Right ventricle myocardium inferior (tissue), 1 donor: ENCODE results near the gene RCVRN. TPM values are rescaled to one million over a fixed set of nuclear protein-coding genes. Genes with fewer than 3 reads are reported as not detected.

Source experiments
- ATAC-seq: fragments of 200-7000 bp; cut with Tn5 transposase; one replicate; pipeline ENCODE4 v1.9.1; 2020; ENCODE audit warnings: mild to moderate bottlenecking, moderate library complexity
- DNase-seq: peaks from one replicate; pipeline ENCODE4 v3.0.0; 2021; ENCODE audit errors: missing footprints
- intact Hi-C: fragments of 100-400 bp; cut with DNase I; formaldehyde crosslinking; loops from one replicate; pipeline ENCODE4 v1.11.0; 2022
- total RNA-seq: library from RNA; stranded (reverse); fragmentation: NEBNext Ultra II Directional; extraction: Animal tissue kit (Norgen Biotek cat#: 25700); gene quantifications from one replicate; pipeline ENCODE4 v1.2.1, GENCODE V29; 2021
- donor health status: DM: no; HTN: yes; CAD: no; lungs with severe emphysema.

RCVRN gene
- total RNA-seq, 1 donor from 2014 or later, result not detected

- intact Hi-C loops, result no loop called here
- ATAC-seq, result no peak
- no peak for DNase-seq
These were observed 30.3 kb downstream of the RCVRN start for GRCh38 chr17:9874722-9875121.

GRCh38 chr17:9872852-9873251, 32.2 kb downstream of the RCVRN start:
- no peak for DNase-seq
- intact Hi-C loops, result no loop called here
- no peak for ATAC-seq

DNA sequence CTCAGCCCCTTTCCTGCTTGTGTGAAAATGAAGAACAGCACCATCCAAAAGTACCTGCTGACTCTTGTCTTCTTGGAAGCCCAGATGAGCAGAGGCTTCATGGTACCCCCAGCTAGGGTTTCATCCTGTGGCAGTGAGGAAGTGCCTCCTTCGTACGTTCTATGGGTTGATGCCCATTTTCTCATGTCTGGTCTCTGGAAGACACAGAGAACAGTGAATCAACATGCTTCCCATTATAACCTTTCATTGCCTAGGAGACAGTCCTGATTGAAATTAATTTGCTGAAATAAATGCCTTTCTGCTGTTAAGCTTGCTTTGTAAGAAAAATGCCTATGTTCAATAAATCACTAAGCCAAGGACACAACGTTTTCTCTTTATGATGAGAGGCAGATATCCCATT, 36.5 kb downstream of the RCVRN start:
- intact Hi-C loops, result no loop called here
- no peak for DNase-seq

DNA sequence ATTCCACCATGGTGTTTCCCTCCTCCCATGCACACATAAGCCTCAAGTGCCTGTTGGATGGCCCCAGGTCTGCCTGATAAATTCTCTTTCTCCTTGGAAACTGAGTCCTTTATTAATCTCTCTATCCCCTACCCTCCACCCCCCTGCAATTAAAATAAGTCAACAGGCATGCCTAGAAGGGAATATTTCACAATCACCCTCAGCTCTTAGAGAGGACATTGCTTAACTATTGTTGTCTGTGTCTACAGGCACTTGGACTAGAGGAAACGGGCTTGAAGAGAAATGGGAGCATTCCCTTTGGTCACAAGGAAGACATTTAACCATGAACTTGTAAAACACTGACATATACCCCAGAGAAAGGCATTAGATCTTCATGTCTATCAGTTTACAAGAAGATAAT, 39.5 kb downstream of the RCVRN start:
- DNase-seq (no peak), ATAC-seq (no peak)
- intact Hi-C loops, result no loop called here

More for the DNA sequence above, 36.5 kb downstream of the RCVRN start:
- ATAC-seq, result no peak

- DNase-seq (no peak), ATAC-seq (no peak)
- intact Hi-C loops, result no loop called here
These were observed 42.1 kb downstream of the RCVRN start for GRCh38 chr17:9862949-9863348.

- ATAC-seq (no peak), DNase-seq (no peak)
- intact Hi-C loops, result no loop called here
These were observed 42.9 kb downstream of the RCVRN start for GRCh38 chr17:9862220-9862619.

GRCh38 chr17:9860851-9861250, 44.2 kb downstream of the RCVRN start:
- ATAC-seq (no peak), DNase-seq (no peak)
- intact Hi-C loops, result no loop called here

DNA sequence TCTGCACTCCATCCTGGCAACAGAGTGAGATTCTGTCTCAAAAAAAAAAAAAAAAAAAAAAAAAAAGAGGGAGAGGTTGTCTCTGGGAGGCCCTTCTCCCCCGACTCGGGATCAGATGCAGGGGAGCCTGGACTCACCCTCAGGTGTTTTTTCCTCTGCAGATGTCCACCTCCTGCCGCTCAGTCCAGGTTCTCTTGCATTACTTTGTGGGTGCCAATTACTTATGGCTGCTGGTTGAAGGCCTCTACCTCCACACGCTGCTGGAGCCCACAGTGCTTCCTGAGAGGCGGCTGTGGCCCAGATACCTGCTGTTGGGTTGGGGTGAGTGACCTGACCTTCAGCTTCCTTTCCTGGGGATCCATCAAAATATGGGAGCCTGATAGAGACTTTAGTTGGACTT, 45.3 kb downstream of the RCVRN start:
- intact Hi-C loops, result no loop called here

GRCh38 chr17:9855036-9855435, 50.0 kb downstream of the RCVRN start:
- intact Hi-C loops, result no loop called here
- DNase-seq, result no peak
- ATAC-seq, result no peak

More for the DNA sequence above, 45.3 kb downstream of the RCVRN start:
- DNase-seq (no peak), ATAC-seq (no peak)

GRCh38 chr17:9854255-9854654, 50.8 kb downstream of the RCVRN start:
- ATAC-seq (no peak), DNase-seq (no peak)
- intact Hi-C loops, result no loop called here

DNA sequence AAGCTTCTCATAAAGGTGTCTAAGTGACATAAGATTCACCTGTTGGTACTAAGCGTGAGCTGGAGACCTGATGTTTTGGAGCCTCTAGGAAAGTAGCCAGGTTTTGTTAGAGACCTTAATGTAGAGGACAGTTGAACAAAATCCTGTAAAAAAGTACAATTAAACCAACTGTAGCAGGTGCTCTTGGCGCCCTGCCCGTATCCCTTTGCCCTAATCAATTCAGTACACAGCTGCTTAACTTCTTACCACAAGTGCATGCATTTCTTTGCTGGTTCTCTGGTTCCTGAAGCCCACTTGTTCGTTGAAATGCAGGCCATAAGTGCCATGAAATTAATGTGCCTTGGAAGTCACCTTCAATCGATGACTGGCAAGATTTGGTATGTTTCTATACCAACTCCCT, 54.9 kb downstream of the RCVRN start:
- DNase-seq, result no peak
- ATAC-seq, result no peak
- intact Hi-C loops, result no loop called here

Other genes starting within 250 kb of the RCVRN start
- gene DHRS7C, start 113.7 kb downstream of the RCVRN start, total RNA-seq, result 69.8 TPM
- not detected for gene GSG1L2, start 83.2 kb downstream of the RCVRN start, total RNA-seq
- gene GLP2R, start 79.3 kb downstream of the RCVRN start, total RNA-seq, result 0.24 TPM